ENCODE data around the gene GALNT18.

- TF ChIP-seq CTCF (IDR thresholded peaks at IDR 0.05) (no peak), POLR2AphosphoS5 (IDR thresholded peaks at IDR 0.05; ENCODE audit: insufficient read depth in 1 of 2, low read depth in 1 of 2) (no peak)
These were observed 202.1 kb downstream of the GALNT18 start for GRCh38 chr11:11419747-11420146.
